SK-N-SH treated with all-trans-retinoic acid at 6 μM for 48 hours (cell line): ENCODE results near the gene STRA8.

Experiments
- CREB5 ChIP-seq: fragments of 250-450 bp; sonication (Bioruptor Pico); IDR thresholded peaks from 2 replicates; pipeline ENCODE4 v1.5.1; 2020; ENCODE audit warnings: low read depth, mild to moderate bottlenecking, moderate library complexity
- CSDC2 ChIP-seq: fragments of 250-450 bp; sonication (Bioruptor Pico); IDR thresholded peaks from 2 replicates; pipeline ENCODE4 v1.5.0; 2020; ENCODE audit warnings: mild to moderate bottlenecking, moderate library complexity
- GLIS3 ChIP-seq: fragments of 250-450 bp; sonication (Bioruptor Pico); IDR thresholded peaks from 2 replicates; pipeline ENCODE4 v1.5.0; 2020; ENCODE audit warnings: mild to moderate bottlenecking, moderate library complexity
- POU6F1 ChIP-seq: fragments of 250-450 bp; sonication (Bioruptor Pico); IDR thresholded peaks from 2 replicates; pipeline ENCODE4 v1.8.0; 2021; ENCODE audit warnings: low read depth, mild to moderate bottlenecking, moderate library complexity, borderline replicate concordance
- RARB ChIP-seq: fragments of 250-450 bp; sonication (Bioruptor Pico); IDR thresholded peaks from 2 replicates; pipeline ENCODE4 v1.8.0; 2021; ENCODE audit warnings: mild to moderate bottlenecking, moderate library complexity
- TOX ChIP-seq: fragments of 250-450 bp; sonication (Bioruptor Pico); IDR thresholded peaks from 2 replicates; pipeline ENCODE4 v1.8.0; 2021; ENCODE audit warnings: mild to moderate bottlenecking, moderate library complexity, borderline replicate concordance
- ZFP3 ChIP-seq: fragments of 250-450 bp; sonication (Bioruptor Pico); IDR thresholded peaks from 2 replicates; pipeline ENCODE4 v1.5.0; 2020; ENCODE audit warnings: mild to moderate bottlenecking, moderate library complexity
- ZFP30 ChIP-seq: fragments of 450-650 bp; formaldehyde crosslinking; IDR thresholded peaks from 2 replicates; pipeline ENCODE4 v1.5.0; 2022; ENCODE audit warnings: mild to moderate bottlenecking, moderate library complexity

GRCh38 chr7:135232720-135233119 lies 918 bp upstream of the STRA8 start:
- TF ChIP-seq GLIS3 (CRISPR knock-in tag) (no peak), ZFP30 (no peak), TOX (CRISPR knock-in tag) (no peak), CSDC2 (CRISPR knock-in tag) (no peak), ZFP3 (no peak), CREB5 (no peak), POU6F1 (CRISPR knock-in tag) (no peak), RARB (CRISPR knock-in tag) (no peak)
